Measurements from ENCODE around the gene ASIC3. TPM values are rescaled to one million over a fixed set of nuclear protein-coding genes. Genes with fewer than 3 reads are reported as not detected.

The ASIC3 gene
- total and polyA plus RNA-seq, 2 of the 4 experiments (the other 2 are of a cell fraction), result 0.74 TPM; not detected in 1

DNA sequence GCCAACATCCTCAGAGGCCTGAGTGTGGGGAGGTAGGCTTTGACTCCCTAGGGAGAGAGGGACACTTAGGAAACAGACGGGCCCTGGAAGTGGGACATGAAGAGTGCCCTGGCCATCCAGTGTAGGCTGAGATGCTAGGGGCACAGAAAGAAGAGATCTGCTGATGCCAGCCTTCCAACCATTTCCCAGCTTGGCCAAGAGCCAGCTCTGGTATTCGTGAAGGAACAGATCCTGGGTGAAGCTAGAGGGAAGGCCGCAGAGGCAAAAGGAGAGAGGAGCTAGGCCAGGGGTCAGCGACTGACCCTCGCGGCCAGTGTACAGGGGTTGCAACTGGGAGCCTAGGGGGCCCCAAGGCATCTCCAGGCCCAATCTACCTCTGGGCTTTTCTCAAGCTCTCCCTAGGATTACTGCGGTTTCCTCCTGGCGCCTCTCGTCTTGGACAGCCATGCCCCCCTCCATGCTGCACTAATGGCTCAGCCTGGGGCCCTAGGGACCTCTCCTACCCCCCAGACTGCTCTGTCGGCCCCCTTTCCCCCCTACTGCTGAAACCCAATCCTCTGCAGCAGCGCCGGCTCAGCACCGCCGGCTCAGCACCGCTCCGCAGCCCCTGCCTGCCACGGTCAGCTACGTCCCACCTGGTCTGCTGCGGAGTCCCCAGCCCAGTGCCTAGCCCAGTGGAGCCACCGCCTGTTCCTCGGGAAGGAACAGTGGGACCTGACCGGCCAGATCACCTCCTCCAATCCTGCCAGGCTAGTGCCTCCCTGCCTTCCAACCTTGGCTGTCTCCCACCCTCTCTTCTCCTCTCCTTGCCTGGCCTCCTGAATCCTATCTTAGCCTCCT is at the start of gene ASIC3 (continued):
- TF ChIP-seq, protein P1, sequence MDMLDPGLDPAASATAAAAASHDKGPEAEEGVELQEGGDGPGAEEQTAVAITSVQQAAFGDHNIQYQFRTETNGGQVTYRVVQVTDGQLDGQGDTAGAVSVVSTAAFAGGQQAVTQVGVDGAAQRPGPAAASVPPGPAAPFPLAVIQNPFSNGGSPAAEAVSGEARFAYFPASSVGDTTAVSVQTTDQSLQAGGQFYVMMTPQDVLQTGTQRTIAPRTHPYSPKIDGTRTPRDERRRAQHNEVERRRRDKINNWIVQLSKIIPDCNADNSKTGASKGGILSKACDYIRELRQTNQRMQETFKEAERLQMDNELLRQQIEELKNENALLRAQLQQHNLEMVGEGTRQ (IDR thresholded peaks at IDR 0.05; ENCODE audit: low read depth, low read length), result no peak

DNA sequence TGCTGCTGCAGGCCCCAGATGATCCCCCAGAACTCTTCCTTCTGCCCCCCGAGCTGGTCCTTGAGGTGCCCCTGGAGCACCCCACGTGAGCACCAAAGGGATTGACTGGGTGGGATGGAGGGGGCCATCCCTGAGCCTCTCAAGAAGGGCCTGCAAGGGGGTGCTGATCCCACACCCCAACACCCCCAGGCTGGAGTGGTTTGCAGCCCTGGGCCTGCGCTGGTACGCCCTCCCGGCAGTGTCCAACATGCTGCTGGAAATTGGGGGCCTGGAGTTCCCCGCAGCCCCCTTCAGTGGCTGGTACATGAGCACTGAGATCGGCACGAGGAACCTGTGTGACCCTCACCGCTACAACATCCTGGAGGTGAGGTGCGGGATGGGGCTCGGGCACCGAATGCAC is 49.3 kb upstream of the ASIC3 start:
- Histone ChIP-seq H3K9me3 (ENCODE audit: control insufficient read depth, insufficient read depth, low read length) (no peaks in the 10 kb centered on the region), H4K20me1 (ENCODE audit: insufficient read depth, low read length) (no peaks in the 10 kb centered on the region), H3K56ac (ENCODE audit: extremely low read depth, insufficient read depth, low read length) (no peak overlapping the region), H3K79me1 (ENCODE audit: low read depth in 1 of 2, low read length in 2 of 2) (no peaks in the 10 kb centered on the region), H3K23ac (ENCODE audit: low read depth, low read length) (no peak overlapping the region), H2AK5ac (ENCODE audit: low read depth, low read length) (no peak overlapping the region), H3K36me3 (ENCODE audit: control insufficient read depth, insufficient read depth, low read length) (no peaks in the 10 kb centered on the region), H3K9me1 (ENCODE audit: insufficient read depth, low read length) (no peaks in the 10 kb centered on the region), H3K4ac (ENCODE audit: low read depth, low read length) (no peak overlapping the region), H3K4me3 (ENCODE audit: insufficient read depth, low read depth, low read length) (no peak overlapping the region), H4K5ac (ENCODE audit: low read depth, low read length) (no peak overlapping the region), H3K27me3 (ENCODE audit: control insufficient read depth, insufficient read depth, low read length) (peaks cover 8% of the 10 kb centered on the region), H2BK120ac (ENCODE audit: low read depth, low read length) (no peak overlapping the region), H3K27ac (ENCODE audit: insufficient read depth, low read length) (no peak overlapping the region), H3K14ac (replicated peaks; ENCODE audit: low read depth, low read length) (no peak overlapping the region), H3K4me1 (ENCODE audit: control insufficient read depth, insufficient read depth, low read length) (peaks cover 4% of the 10 kb centered on the region; the same call in 1 of the 2 replicates), H4K8ac (ENCODE audit: low read depth in 2 of 2, low read length in 2 of 2) (no peak overlapping the region), H2BK15ac (ENCODE audit: low read depth, low read length) (no peak overlapping the region), H3K9ac (ENCODE audit: low read depth, low read length) (no peak overlapping the region), H2AFZ (replicated peaks; ENCODE audit: low read length, poor library complexity) (no peak overlapping the region), H2BK5ac (ENCODE audit: low read depth, low read length, poor library complexity, severe bottlenecking) (no peak overlapping the region), H2BK20ac (ENCODE audit: low read depth, low read length) (no peak overlapping the region), H3K18ac (ENCODE audit: low read depth, low read length) (no peak overlapping the region), H2AK9ac (replicated peaks; ENCODE audit: low read depth, low read length, poor library complexity) (no peak overlapping the region), H4K91ac (ENCODE audit: insufficient read depth, low read depth, low read length) (no peak overlapping the region), H3K4me2 (ENCODE audit: low read depth, low read length) (no peak overlapping the region)
- dilution Hi-C loops (cut with HindIII; ENCODE audit: low sequenced_read_pairs, unreplicated experiment) (no loop called here), in situ Hi-C loops (cut with MboI; ENCODE audit: low sequenced_read_pairs) (loop anchor here (25.0 kb wide), 1 partner anchor 587 kb away; a partner anchor contains a TSS), intact Hi-C loops (cut with micrococcal nuclease) (no loop called here)
- no TSS peak for BruUV-seq (replicated peaks)
- ChIA-PET POLR2A (ENCODE audit: unreplicated experiment) (no interaction called here), CTCF (no interaction called here)
- ATAC-seq (ENCODE audit: low read depth), result no peak
- DNase-seq, result no peak
- WGBS, 2 experiments (ENCODE audit: extremely low coverage in 2 of 2, insufficient read length in 1 of 2), result 100% methylated on average over 4 of the region's 12 CpGs; no CpG with 5 or more reads in 1 of the 2 experiments
- TF ChIP-seq SMC3 (IDR thresholded peaks at IDR 0.05; ENCODE audit: low read depth, low read length) (no peak), RAD21 (IDR thresholded peaks at IDR 0.05; ENCODE audit: low read length) (no peak), POLR2A (IDR thresholded peaks at IDR 0.05; ENCODE audit: low read depth, low read length) (no peak), MAFK (IDR thresholded peaks at IDR 0.05; ENCODE audit: low read depth, low read length) (no peak), BHLHE40 (IDR thresholded peaks at IDR 0.05; ENCODE audit: low read depth, low read length) (no peak)
- TF ChIP-seq, protein P1 (IDR thresholded peaks at IDR 0.05; ENCODE audit: low read depth, low read length), result no peak

Measured in IMR-90 (cell line).